ENCODE results near the gene CMIP. TPM values are rescaled to one million over a fixed set of nuclear protein-coding genes. Genes with fewer than 3 reads are reported as not detected.

The CMIP gene
- total and polyA plus RNA-seq, 10 of the 15 experiments (the other 5 are each of a cell fraction or from before 2014, with no cell fraction given): 1.2 to 43.2 (median 4.4) TPM

GRCh38 chr16:81686391-81687130, 242.0 kb downstream of the CMIP start:
- intact Hi-C loops (cut with micrococcal nuclease; ENCODE audit: unreplicated experiment) (no loop called here), in situ Hi-C loops (cut with MboI) (no loop called here)
- ChIA-PET RAD21 (ENCODE audit: unreplicated experiment) (no interaction called here), POLR2A (no interaction called here), CTCF (no interaction called here), SMC1A (ENCODE audit: uncharacterized antibody, unreplicated experiment) (no interaction called here)
- TF ChIP-seq SREBF1 (IDR thresholded peaks at IDR 0.05; ENCODE audit: low read length) (no peak), BACH1 (IDR thresholded peaks at IDR 0.05; ENCODE audit: borderline replicate concordance) (no peak), EZH2 (IDR thresholded peaks at IDR 0.05; ENCODE audit: borderline replicate concordance, control insufficient read depth, low read depth, low read length) (no peak), SIN3A (IDR thresholded peaks at IDR 0.05; ENCODE audit: low read depth, low read length) (no peak), PAX5 (IDR thresholded peaks at IDR 0.05; ENCODE audit: borderline replicate concordance, low read depth, low read length) (no peak), KDM1A (IDR thresholded peaks at IDR 0.05; ENCODE audit: borderline replicate concordance) (no peak), TCF12 (IDR thresholded peaks at IDR 0.05; ENCODE audit: low read depth, low read length) (no peak), NFYA (IDR thresholded peaks at IDR 0.05; ENCODE audit: borderline replicate concordance, low read depth, low read length) (no peak), SPI1 (IDR thresholded peaks at IDR 0.05; ENCODE audit: borderline replicate concordance, insufficient read depth, low read depth, low read length) (no peak), MAX (IDR thresholded peaks at IDR 0.05; ENCODE audit: low read depth, low read length) (no peak), TCF3 (IDR thresholded peaks at IDR 0.05; ENCODE audit: borderline replicate concordance, insufficient read depth, low read depth, low read length) (no peak), YBX1 (IDR thresholded peaks at IDR 0.05) (no peak), MTA2 (IDR thresholded peaks at IDR 0.05; ENCODE audit: low read depth) (no peak), NR2F1 (conservative IDR thresholded peaks at IDR 0.05) (no peak), SUPT20H (IDR thresholded peaks at IDR 0.05; ENCODE audit: borderline replicate concordance, control insufficient read depth, low read depth, low read length) (no peak), DPF2 (IDR thresholded peaks at IDR 0.05) (no peak), RFX5 (IDR thresholded peaks at IDR 0.05; ENCODE audit: low read depth, low read length) (no peak)
- TF ChIP-seq, protein P1, sequence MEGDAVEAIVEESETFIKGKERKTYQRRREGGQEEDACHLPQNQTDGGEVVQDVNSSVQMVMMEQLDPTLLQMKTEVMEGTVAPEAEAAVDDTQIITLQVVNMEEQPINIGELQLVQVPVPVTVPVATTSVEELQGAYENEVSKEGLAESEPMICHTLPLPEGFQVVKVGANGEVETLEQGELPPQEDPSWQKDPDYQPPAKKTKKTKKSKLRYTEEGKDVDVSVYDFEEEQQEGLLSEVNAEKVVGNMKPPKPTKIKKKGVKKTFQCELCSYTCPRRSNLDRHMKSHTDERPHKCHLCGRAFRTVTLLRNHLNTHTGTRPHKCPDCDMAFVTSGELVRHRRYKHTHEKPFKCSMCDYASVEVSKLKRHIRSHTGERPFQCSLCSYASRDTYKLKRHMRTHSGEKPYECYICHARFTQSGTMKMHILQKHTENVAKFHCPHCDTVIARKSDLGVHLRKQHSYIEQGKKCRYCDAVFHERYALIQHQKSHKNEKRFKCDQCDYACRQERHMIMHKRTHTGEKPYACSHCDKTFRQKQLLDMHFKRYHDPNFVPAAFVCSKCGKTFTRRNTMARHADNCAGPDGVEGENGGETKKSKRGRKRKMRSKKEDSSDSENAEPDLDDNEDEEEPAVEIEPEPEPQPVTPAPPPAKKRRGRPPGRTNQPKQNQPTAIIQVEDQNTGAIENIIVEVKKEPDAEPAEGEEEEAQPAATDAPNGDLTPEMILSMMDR (IDR thresholded peaks at IDR 0.05 in 2 of 3, conservative IDR thresholded peaks at IDR 0.05 in 1 of 3; ENCODE audit: control insufficient read depth in 2 of 3, extremely low read depth in 1 of 3, insufficient read depth in 1 of 3, low read depth in 3 of 3, low read length in 3 of 3): no peak
- no peak overlapping the region for H3K27ac ChIP-seq (ENCODE audit: control insufficient read depth, insufficient read depth)
- H2AFZ ChIP-seq (ENCODE audit: control insufficient read depth, low read depth, low read length): no peak overlapping the region
- no peak overlapping the region for H3K4me2 ChIP-seq (ENCODE audit: control insufficient read depth, insufficient read depth)
- no peak for ATAC-seq
- no peaks in the 10 kb centered on the region for H3K27me3 ChIP-seq (replicated peaks in 1 of 2; ENCODE audit: control insufficient read depth in 2 of 2, insufficient read depth in 2 of 2, low read length in 1 of 2)
- no peaks in the 10 kb centered on the region; the same call in 2 of the 3 replicates for H3K9me3 ChIP-seq (replicated peaks; ENCODE audit: control insufficient read depth, insufficient read depth, low read length)
- no peak for FAIRE-seq
- BruUV-seq (replicated peaks): no TSS peak
- no peak overlapping the region for H3K9ac ChIP-seq (ENCODE audit: control insufficient read depth, insufficient read depth, low read length)
- H3K79me2 ChIP-seq (ENCODE audit: control insufficient read depth, insufficient read depth, low read length): no peaks in the 10 kb centered on the region
- H3K36me3 ChIP-seq (ENCODE audit: control insufficient read depth in 2 of 2, insufficient read depth in 2 of 2, low read length in 1 of 2): peaks cover 0 to 4% of the 10 kb centered on the region in 2 experiments; a peak in 2 of 4 replicates
- no peak for DNase-seq (ENCODE audit: low read depth, low spot score)
- H4K20me1 ChIP-seq (ENCODE audit: control insufficient read depth, insufficient read depth): no peaks in the 10 kb centered on the region; the same call in 1 of the 2 replicates
- H3K4me3 ChIP-seq: no peak overlapping the region
- H3K4me1 ChIP-seq (ENCODE audit: control insufficient read depth, insufficient read depth, low read length): peaks cover 3% of the 10 kb centered on the region; the same call in 1 of the 2 replicates
- 85% methylated on average over 24 of the region's 24 CpGs for WGBS (ENCODE audit: insufficient coverage, insufficient replicate concordance, low lambda C conversion rate, missing lambda C conversion rate)

All from GM12878 (cell line).